Measurements from ENCODE around the gene CST6.

DNA sequence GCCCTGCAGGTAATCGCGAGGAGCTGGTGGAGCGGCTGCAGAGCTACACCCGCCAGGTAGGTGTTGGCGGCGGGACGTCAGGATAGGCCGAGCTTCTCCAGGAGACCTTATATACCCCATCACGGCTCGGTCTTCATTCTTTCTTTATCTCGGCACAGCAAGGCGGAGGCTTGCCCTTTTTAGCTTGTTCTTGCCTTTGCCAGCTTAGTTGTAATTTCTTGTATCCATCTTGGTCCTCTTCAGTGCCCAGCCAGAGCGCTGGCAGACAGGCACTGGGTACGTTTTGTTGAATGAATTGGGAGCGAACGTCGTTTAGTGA, 40.8 kb downstream of the CST6 start:
- TF ChIP-seq CTCF (IDR thresholded peaks at IDR 0.05), result no peak
- no peak for TF ChIP-seq EZH2 (IDR thresholded peaks at IDR 0.05)

All from neural progenitor cell (in vitro differentiated cells).